HepG2 (cell line): Measurements from ENCODE around the gene NAGS. TPM values are rescaled to one million over a fixed set of nuclear protein-coding genes. Genes with fewer than 3 reads are reported as not detected.

Experiments used
- AKNA ChIP-seq: sonication (generic); formaldehyde crosslinking; IDR thresholded peaks from 2 replicates; pipeline ENCODE4 v1.4.0; 2020; ENCODE audit warnings: missing genetic modification reagents, borderline replicate concordance
- BCLAF1 ChIP-seq: fragments of 450-650 bp; IDR thresholded peaks from 2 replicates; pipeline ENCODE4 v1.6.1; 2017; ENCODE audit warnings: mild to moderate bottlenecking
- GABPA ChIP-seq, 2 experiments: IDR thresholded peaks; 2 replicates each; pipeline ENCODE4 v1.6.1; 2011 to 2016; ENCODE audit warnings: low read depth in 2 of 2, low read length in 1 of 2, missing biosample characterization in 1 of 2, missing genetic modification characterization in 1 of 2
- GTF2F1 ChIP-seq: fragments of 150-350 bp; IDR thresholded peaks from 2 replicates; pipeline ENCODE4 v1.6.1; 2014; ENCODE audit warnings: low read length
- RFXANK ChIP-seq: IDR thresholded peaks from 2 replicates; pipeline ENCODE4 v1.6.1; 2016
- SSRP1 ChIP-seq: IDR thresholded peaks from 2 replicates; pipeline ENCODE4 v1.6.1; 2016; ENCODE audit warnings: control low read depth
- ZFP1 ChIP-seq: IDR thresholded peaks from 2 replicates; pipeline ENCODE4 v1.6.1; 2016
- ZFP62 ChIP-seq: sonication (generic); formaldehyde crosslinking; IDR thresholded peaks from 2 replicates; pipeline ENCODE4 v1.4.0; 2020; ENCODE audit warnings: missing genetic modification reagents
- ZKSCAN1 ChIP-seq: fragments of 150-350 bp; IDR thresholded peaks from 2 replicates; pipeline ENCODE4 v1.6.1; 2014; ENCODE audit warnings: low read length
- ZNF207 ChIP-seq: fragments of 450-650 bp; IDR thresholded peaks from 2 replicates; pipeline ENCODE4 v1.6.1; 2016; ENCODE audit warnings: antibody characterized with exemption, borderline replicate concordance
- polyA plus RNA-seq, 8 experiments: library from polyadenylated mRNA; depleted of rRNA in 3 of 8; stranded (reverse) in 7 of 8; unstranded in 1 of 8; fragments of >200 nt; fragmentation: Illumina TruSeq in 4 of 8; extraction: Trizol in 4 of 8; gene quantifications; 2 replicates each; pipeline versions ENCODE4 v1.2.1 to v1.2.3, GENCODE V29; 2011 to 2016; ENCODE audit warnings: low read depth in 4 of 8, missing spikeins in 1 of 8, mixed read lengths in 1 of 8; ENCODE audit not compliant: insufficient read depth in 1 of 8
- total RNA-seq, 5 experiments: library from RNA; depleted of rRNA; stranded (reverse); fragments of >200 nt; fragmentation: Illumina TruSeq; extraction: Trizol; gene quantifications; 2 replicates each; pipeline ENCODE4 v1.2.3, GENCODE V29; 2016; ENCODE audit warnings: low read depth in 1 of 5
- TF ChIP-seq, protein P1 (sequence below): sonication (generic); formaldehyde crosslinking; IDR thresholded peaks from 2 replicates; pipeline ENCODE4 v1.4.0; 2020; ENCODE audit warnings: mild to moderate bottlenecking, missing genetic modification reagents, borderline replicate concordance
- TF ChIP-seq, protein P2 (sequence below): sonication (generic); formaldehyde crosslinking; IDR thresholded peaks from 2 replicates; pipeline ENCODE4 v1.5.1; 2020; ENCODE audit warnings: mild to moderate bottlenecking, missing genetic modification reagents, moderate library complexity
- TF ChIP-seq, protein P3 (sequence below): IDR thresholded peaks from 2 replicates; pipeline ENCODE4 v1.6.1; 2012; ENCODE audit warnings: low read depth, low read length, improper control_type of control experiment

The NAGS gene
- total and polyA plus RNA-seq, 2 of the 13 experiments (the other 11 are each of a cell fraction or from before 2014, with no cell fraction given): 4.3 to 5.1 TPM

DNA sequence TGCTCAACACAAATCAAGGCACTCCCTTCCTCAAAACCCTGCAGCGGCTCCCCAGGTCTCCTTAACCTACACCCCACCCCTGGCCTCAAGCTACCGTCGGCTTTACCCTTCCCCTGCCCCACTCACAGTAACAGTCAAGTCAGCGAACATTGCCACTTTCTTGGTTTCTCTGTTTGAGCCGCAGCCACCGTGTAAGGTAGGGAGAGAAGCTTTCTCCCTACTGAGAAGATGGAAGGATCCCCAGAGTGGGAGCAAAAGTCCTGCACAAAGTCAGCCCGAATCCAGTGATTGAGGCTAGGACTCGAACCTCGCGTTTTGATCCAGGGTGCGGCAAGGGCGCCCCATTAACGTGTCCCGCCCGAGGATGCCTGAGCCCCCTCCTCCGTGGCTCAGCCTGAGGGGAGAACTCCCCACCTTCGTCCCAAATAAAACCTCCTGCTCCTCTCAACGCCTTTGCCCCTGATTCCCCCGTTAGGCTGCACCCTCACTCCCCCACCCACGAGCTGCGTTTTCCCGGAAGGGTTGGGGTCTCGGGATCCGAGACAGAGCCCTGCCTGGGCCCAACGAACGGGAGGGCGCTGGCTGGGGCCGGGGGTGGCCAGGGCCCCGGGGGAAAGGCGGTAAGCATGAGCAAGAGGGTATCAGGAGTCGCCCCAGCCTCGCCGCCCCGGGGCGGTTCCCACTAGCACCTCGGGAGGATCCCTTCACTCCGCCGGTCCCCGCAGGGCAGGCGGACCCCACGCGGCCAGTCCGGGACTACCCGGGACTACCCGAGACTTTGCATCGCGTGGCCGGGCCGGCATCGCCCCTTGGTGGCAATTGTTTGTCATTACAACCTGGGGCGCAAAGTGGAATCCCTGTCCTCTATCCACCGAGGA, 9.9 kb upstream of the NAGS start (continued):
- TF ChIP-seq, protein P1, sequence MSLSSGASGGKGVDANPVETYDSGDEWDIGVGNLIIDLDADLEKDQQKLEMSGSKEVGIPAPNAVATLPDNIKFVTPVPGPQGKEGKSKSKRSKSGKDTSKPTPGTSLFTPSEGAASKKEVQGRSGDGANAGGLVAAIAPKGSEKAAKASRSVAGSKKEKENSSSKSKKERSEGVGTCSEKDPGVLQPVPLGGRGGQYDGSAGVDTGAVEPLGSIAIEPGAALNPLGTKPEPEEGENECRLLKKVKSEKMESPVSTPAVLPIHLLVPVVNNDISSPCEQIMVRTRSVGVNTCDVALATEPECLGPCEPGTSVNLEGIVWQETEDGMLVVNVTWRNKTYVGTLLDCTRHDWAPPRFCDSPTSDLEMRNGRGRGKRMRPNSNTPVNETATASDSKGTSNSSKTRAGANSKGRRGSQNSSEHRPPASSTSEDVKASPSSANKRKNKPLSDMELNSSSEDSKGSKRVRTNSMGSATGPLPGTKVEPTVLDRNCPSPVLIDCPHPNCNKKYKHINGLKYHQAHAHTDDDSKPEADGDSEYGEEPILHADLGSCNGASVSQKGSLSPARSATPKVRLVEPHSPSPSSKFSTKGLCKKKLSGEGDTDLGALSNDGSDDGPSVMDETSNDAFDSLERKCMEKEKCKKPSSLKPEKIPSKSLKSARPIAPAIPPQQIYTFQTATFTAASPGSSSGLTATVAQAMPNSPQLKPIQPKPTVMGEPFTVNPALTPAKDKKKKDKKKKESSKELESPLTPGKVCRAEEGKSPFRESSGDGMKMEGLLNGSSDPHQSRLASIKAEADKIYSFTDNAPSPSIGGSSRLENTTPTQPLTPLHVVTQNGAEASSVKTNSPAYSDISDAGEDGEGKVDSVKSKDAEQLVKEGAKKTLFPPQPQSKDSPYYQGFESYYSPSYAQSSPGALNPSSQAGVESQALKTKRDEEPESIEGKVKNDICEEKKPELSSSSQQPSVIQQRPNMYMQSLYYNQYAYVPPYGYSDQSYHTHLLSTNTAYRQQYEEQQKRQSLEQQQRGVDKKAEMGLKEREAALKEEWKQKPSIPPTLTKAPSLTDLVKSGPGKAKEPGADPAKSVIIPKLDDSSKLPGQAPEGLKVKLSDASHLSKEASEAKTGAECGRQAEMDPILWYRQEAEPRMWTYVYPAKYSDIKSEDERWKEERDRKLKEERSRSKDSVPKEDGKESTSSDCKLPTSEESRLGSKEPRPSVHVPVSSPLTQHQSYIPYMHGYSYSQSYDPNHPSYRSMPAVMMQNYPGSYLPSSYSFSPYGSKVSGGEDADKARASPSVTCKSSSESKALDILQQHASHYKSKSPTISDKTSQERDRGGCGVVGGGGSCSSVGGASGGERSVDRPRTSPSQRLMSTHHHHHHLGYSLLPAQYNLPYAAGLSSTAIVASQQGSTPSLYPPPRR (CRISPR knock-in tag): no peak
- TF ChIP-seq ZKSCAN1 (no peak), RFXANK (CRISPR knock-in tag) (no peak), ZNF207 (no peak), ZFP1 (CRISPR knock-in tag) (no peak), ZFP62 (CRISPR knock-in tag) (no peak), AKNA (CRISPR knock-in tag) (no peak), GABPA (IDR thresholded peaks at IDR 0.05; ENCODE audit: low read depth, low read length) (no peak), GABPA (CRISPR knock-in tag; IDR thresholded peaks at IDR 0.05; ENCODE audit: low read depth) (no peak), SSRP1 (CRISPR knock-in tag) (no peak), BCLAF1 (no peak), GTF2F1 (no peak)
- TF ChIP-seq, protein P2, sequence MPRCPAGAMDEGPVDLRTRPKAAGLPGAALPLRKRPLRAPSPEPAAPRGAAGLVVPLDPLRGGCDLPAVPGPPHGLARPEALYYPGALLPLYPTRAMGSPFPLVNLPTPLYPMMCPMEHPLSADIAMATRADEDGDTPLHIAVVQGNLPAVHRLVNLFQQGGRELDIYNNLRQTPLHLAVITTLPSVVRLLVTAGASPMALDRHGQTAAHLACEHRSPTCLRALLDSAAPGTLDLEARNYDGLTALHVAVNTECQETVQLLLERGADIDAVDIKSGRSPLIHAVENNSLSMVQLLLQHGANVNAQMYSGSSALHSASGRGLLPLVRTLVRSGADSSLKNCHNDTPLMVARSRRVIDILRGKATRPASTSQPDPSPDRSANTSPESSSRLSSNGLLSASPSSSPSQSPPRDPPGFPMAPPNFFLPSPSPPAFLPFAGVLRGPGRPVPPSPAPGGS: no peak
- TF ChIP-seq, protein P3, sequence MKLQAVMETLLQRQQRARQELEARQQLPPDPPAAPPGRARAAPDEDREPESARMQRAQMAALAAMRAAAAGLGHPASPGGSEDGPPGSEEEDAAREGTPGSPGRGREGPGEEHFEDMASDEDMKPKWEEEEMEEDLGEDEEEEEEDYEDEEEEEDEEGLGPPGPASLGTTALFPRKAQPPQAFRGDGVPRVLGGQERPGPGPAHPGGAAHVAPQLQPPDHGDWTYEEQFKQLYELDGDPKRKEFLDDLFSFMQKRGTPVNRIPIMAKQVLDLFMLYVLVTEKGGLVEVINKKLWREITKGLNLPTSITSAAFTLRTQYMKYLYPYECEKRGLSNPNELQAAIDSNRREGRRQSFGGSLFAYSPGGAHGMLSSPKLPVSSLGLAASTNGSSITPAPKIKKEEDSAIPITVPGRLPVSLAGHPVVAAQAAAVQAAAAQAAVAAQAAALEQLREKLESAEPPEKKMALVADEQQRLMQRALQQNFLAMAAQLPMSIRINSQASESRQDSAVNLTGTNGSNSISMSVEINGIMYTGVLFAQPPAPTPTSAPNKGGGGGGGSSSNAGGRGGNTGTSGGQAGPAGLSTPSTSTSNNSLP: no peak
